Measurements from ENCODE around the gene SLC43A1.

The SLC43A1 gene

DNA sequence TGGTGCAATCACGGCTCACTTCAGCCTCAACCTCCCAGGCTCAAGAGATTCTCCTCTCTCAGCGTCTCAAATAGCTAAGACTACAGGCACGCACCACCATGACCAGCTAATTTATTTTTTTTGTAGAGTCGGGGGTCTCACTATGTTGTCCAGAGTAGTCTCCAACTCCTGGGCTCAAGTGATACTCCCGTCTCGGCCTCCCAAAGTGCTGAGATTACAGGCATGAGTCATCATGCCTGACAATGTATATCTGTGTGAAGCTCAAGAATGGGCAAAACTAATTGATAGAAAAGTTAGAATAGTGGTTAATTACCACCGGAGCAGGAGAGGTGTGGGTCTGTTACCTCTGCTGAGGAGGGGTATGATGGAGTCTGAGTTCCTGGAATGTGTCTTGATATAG is 79.5 kb downstream of the SLC43A1 start:
- no peak for FAIRE-seq
- DNase-seq (ENCODE audit: insufficient read length, low spot score): no peak

DNA sequence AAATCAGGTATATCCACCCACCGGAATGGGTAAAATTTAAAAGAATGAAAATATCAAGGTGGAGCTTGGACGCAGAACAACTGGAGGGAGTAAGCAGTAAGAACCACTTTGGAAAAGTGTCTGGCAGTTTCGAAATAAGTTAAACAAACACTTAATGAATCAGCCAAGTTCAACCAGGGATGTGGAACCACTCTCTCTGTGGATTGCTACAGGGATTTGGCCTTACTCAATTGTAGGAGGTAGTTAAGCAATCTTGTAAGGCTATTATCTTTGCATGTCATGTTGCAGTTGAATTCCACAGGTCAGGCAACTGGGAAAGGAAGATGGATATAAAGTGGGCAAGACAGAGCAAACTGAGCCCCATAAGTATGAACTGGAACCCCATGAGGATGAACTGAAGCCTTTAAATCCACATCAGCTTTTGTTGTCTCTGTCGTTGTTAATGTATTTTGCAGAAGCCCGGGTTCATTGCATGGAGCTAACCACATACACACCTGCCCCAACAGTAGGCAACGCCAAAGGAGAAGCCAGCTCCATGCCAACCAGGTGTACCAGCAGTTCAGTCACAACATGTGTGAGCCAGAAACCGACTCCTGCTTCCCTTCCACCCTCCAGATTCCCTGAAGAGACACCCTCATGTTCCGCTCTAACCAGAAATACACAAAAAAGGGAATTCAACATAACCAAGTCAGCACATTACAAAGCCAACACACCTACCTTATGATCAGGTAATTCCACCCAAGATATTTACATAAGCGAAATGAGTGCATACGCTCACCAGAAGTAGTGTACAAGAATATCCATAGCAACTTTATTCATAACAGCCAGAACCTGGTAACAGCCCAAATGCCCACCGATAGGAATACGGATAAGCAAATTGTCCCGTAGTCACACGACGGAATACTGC is 80.6 kb downstream of the SLC43A1 start:
- FAIRE-seq: no peak
- DNase-seq (ENCODE audit: insufficient read length, low spot score): peak; percentile 42
